Activated T-cell treated with anti-CD3 and anti-CD28 coated beads, Interleukin-2, amount 50 U/mL, for 1 hour (primary cell): ENCODE results near the gene ATG4B.
A peak's percentile ranks its signal among the peaks of the same experiment; 100 is the strongest.
"Not testable (repeated sequence)": the region's sequence is repeated elsewhere in the genome, so short reads cannot be mapped to it uniquely, and the experiment has no call there.

ENCODE experiments used
- DNase-seq: peaks from one replicate; pipeline ENCODE4 v3.0.0-alpha.2; 2020

Gene ATG4B

DNA sequence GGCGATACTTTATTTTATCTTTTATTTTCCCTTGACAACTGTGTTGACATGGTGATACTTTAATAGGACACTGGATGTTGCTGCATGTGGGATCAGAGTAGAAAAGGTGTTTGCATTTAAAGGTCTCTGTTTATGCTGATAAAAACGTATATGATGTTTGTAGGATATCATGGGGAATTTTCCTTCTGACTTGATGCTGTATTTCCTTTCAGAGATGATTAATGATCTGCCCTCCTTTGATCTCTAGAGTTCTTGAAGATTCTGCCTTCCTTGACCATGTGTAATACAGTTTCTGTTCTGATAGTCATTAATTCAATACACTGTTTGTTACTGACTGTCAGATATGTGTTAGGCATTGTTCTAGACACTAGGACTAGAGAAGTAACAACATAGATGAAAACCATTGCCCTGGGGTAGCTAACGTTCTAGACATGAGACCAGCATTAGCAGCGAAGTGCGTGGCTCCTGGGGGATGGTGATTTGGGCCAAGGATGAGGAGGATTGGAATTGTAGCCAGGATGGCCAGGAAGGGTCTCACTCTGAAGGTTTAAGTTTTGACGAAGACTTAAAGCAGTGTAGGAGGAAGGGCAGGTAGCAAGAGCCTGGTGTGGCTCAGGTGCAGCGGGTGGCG lies 2.8 kb downstream of the ATG4B start:
- no peak for DNase-seq

- no peak for DNase-seq
These were observed 4.1 kb downstream of the ATG4B start for GRCh38 chr2:241641631-241642030.

- DNase-seq: no peak
These were observed 7.8 kb downstream of the ATG4B start for GRCh38 chr2:241645056-241645914.

DNA sequence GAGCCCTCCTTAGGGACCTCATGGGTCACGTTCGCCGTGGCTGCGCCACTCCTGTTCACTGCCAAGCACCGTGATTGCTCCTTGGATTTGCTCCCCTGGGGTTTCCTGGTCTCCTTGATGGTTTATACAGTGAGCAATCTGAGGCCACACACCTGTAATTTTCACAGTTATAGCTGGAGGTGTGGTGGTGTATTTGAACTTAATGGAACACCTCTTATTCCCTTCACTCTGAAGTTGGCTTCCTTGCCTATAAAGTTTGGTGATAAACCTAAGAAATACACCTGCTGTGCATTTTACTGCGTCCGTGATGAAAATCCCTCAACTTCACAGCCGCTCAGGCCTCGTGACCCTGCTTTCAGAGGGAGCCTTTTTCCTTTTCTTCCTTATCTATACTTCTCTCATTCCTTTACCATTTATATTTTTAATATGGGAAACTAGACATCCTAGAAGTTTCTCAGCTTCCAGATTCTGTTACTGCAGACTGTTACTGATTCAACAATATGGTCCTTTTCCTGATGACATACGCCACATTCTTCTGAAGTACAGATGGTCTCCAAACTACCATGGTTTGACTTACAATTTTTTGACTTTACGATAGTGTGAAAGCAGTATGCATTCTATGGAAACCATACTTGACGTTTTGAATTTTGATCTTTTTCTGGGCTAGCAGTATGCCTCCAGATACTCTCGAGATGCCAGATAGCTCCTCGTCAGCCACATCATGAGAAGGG lies 8.6 kb downstream of the ATG4B start:
- DNase-seq: no peak

GRCh38 chr2:241648453-241648852 lies 11.0 kb downstream of the ATG4B start:
- DNase-seq: no peak

DNA sequence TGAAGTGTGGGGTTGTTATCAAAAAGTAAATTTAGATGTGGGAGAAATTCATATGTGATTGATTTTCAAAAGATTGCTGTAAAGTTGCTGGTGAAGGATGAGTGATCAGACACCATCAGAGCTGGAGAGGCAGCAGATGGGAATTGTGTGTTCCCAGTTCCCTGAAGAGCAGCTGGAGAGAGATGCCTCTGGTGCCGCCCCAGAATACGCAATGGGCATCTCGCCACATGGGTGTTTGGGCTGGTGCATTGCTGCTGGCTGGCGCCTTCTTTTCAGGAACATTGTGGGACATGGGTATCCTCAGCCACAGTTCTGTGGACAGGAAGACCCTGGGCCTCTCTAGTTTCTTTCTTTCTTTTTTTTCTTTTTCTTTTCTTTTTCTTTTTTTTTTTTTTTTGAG lies 11.9 kb downstream of the ATG4B start:
- DNase-seq: no peak

- no peak for DNase-seq
These were observed 12.4 kb downstream of the ATG4B start for GRCh38 chr2:241649927-241650326.

DNA sequence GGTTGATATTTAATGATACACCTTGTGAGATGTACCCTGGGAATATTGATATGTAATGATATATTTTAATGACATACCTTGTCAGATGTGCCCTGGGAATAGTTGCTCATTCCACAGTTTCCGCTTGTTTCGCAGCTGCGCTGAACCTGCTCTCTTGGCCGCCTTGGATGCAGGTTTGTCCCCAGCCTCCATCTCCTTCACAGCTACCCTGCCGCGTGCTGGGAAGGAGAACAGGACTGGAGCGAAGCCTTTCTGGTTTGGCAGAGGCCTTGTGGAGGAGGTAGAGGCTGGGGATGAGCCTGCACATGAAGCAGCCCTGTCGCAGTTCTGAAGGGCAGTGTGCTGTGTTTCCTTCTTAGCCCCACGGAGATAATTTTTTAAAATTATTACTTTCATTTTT lies 14.6 kb downstream of the ATG4B start:
- DNase-seq: no peak

DNA sequence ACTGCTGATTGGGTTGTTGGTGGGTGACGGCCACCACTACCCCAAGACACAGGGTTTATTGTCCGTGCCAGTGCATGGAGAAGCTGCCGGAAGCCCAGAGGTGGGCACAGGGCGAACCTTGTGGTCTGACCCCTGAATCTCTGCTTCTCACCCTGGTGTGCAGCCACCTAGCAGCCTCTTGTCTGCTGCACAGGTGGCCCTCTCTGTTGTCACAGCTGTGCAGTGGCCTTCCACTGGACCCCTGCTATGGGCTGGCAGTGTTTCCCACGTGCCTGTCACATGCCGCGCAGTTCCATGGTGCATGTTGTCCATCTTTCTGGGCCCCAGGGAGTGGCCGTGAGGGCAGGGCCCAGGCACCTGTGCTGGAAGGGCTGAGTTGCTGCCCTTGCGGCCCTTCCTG lies 15.2 kb downstream of the ATG4B start:
- DNase-seq: no peak

- no peak for DNase-seq
These were observed 15.8 kb downstream of the ATG4B start for GRCh38 chr2:241653210-241653750.

GRCh38 chr2:241654551-241654950 lies 17.1 kb downstream of the ATG4B start:
- DNase-seq: no peak

- no peak for DNase-seq
These were observed 18.2 kb downstream of the ATG4B start for GRCh38 chr2:241655516-241656189.

DNA sequence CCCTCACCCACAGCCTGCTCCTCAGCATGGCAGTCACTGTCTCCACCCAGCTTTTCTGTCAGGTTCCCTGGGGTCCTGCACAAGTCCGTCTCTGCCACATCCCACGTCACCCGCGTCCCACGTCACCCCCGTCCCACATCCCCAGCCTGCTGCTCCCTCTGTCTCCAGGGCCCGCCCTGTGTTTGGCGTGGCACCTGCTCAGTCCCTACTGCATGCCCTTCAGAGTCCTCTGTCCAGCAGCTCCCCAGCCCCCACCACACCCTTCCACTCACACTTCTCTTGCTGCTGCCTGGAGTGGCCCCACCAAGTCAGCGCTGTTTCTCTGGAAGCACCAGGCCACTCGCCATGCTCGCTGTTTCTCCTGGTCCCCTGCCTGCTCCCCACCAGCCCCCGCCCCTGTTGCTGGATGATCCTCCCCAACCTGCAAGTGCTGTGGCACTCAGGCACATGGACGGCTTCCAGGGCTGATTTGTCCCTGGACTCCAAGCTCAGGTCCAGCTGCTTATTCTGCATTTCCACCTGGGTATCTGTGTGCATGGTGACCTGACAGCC lies 18.8 kb downstream of the ATG4B start:
- DNase-seq: no peak

GRCh38 chr2:241657786-241658254 lies 20.3 kb downstream of the ATG4B start:
- DNase-seq: no peak

GRCh38 chr2:241658296-241658695 lies 20.8 kb downstream of the ATG4B start:
- no peak for DNase-seq

DNA sequence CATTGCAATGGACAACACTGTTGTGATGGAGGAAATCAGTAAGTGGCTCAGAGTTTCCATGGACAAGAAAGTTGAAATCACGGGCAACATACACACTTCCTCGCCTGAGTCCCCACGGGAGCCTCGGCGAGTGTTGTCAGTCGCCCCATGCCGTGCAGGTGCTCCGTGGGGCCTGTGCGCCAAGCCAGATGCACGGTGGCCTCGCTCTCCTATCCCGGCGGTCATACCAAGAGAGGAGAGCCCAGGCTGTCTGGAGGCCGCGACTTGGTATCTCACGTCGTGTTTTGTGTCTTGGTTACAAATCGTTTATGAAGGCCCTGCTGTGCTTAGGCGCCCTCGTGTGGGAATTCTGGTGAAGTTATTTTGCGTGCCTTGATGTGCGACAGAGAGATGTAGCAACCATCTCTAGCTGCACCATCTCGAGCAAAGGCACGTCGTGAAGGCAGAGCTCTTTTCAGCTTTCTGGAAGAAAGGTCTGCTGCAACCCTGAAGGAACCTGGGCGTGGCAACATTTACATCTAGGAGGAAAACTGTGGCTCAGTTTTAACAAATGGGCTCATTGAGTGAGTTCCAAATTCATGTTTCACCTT lies 21.8 kb downstream of the ATG4B start:
- peak; percentile 38 for DNase-seq

DNA sequence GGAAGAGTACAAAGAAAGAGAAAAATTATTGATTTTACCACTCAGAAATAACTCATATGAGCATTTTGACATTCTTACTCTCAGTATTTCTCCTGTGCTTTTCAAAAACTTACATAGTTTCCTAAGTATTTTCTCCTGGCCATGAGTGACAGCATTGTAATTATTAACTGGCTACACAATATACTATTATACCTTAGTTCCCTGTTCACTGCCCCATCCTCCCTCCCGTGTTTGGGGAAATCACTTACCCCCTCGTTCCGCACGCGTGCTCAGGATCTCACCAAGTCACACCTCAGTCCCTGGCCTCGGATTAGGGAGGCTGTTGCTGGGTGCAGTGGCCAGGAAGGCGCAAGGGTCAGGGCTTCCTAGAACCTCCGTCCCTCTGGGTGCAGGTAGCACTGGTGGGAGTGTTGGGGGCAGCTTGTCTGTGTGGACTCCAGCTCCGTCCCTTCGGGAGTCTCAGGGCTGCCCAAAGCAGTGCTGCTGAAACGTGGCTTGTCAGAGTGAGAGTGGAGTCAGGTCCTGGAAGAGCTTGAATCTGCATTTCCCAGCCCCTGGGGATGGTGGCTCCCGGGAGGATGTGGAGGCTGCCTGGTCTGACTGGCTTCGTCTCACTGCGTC lies 23.2 kb downstream of the ATG4B start:
- no peak for DNase-seq

- not testable (repeated sequence) for DNase-seq
These were observed 25.2 kb downstream of the ATG4B start for GRCh38 chr2:241662731-241663130.

- no peak for DNase-seq
These were observed 28.4 kb downstream of the ATG4B start for GRCh38 chr2:241665731-241666440.

- no peak for DNase-seq
These were observed 29.3 kb downstream of the ATG4B start for GRCh38 chr2:241666627-241667400.
